ENCODE data around the gene NEDD8.
"Not testable (repeated sequence)": the region's sequence is repeated elsewhere in the genome, so short reads cannot be mapped to it uniquely, and the experiment has no call there.

GRCh38 chr14:24203249-24203886 is 28.8 kb downstream of the NEDD8 start:
- TF ChIP-seq CTCF, POLR2A, EP300 (IDR thresholded peaks at IDR 0.05): not testable (repeated sequence)
